WTC11 (cell line): ENCODE measurements around the gene B4GALT3. TPM values are rescaled to one million over a fixed set of nuclear protein-coding genes. Genes with fewer than 3 reads are reported as not detected.

Experiments
- ATAC-seq: fragments of 200-7000 bp; cut with Tn5 transposase; 2 replicates; pipeline ENCODE4 v1.10.0; 2021; ENCODE audit warnings: mild to moderate bottlenecking, moderate library complexity
- CTCF ChIA-PET: fragments of 300-600 bp; sonication (Branson Sonifier 250); formaldehyde crosslinking; loops from one replicate; lab custom pipeline; 2021; ENCODE audit warnings: antibody characterized with exemption; lab: Charles Lee
- POLR2A ChIA-PET: fragments of 350-600 bp; sonication (Branson Sonifier 250); formaldehyde crosslinking; loops from one replicate; lab custom pipeline; 2021; ENCODE audit warnings: antibody characterized with exemption; lab: Charles Lee
- DNase-seq: peaks from one replicate; pipeline ENCODE4 v3.0.0; 2021; ENCODE audit warnings: low spot score
- H3K27ac Mint-ChIP-seq: 2 replicates; pipeline ENCODE4 v1.8.0; 2021; ENCODE audit warnings: mixed read lengths
- H3K27me3 Mint-ChIP-seq: 2 replicates; pipeline ENCODE4 v1.8.0; 2021; ENCODE audit warnings: low read depth, mild to moderate bottlenecking, moderate library complexity, mixed read lengths
- H3K36me3 Mint-ChIP-seq: 2 replicates; pipeline ENCODE4 v1.8.0; 2021; ENCODE audit warnings: mixed read lengths
- H3K4me1 Mint-ChIP-seq: 2 replicates; pipeline ENCODE4 v1.8.0; 2022; ENCODE audit warnings: mixed read lengths
- H3K4me3 Mint-ChIP-seq: 2 replicates; pipeline ENCODE4 v1.8.0; 2021; ENCODE audit warnings: mild to moderate bottlenecking, moderate library complexity, mixed read lengths
- H3K9me3 Mint-ChIP-seq: 2 replicates; pipeline ENCODE4 v1.8.0; 2021; ENCODE audit warnings: mixed read lengths
- FOXP1 ChIP-seq: sonication (generic); formaldehyde crosslinking; IDR thresholded peaks from 2 replicates; pipeline ENCODE4 v1.8.0; 2022; ENCODE audit warnings: missing genetic modification reagents, mild to moderate bottlenecking, moderate library complexity, borderline replicate concordance
- FOXP4 ChIP-seq: sonication (generic); formaldehyde crosslinking; IDR thresholded peaks from 2 replicates; pipeline ENCODE4 v1.8.0; 2022; ENCODE audit warnings: mild to moderate bottlenecking, missing genetic modification reagents
- GABPB1 ChIP-seq: sonication (generic); formaldehyde crosslinking; IDR thresholded peaks from 2 replicates; pipeline ENCODE4 v1.8.1; 2023; ENCODE audit warnings: mild to moderate bottlenecking, missing genetic modification reagents
- NFYB ChIP-seq: sonication (generic); formaldehyde crosslinking; conservative IDR thresholded peaks from 2 replicates; pipeline ENCODE4 v1.8.0; 2022; ENCODE audit warnings: low read depth, missing genetic modification reagents
- NR3C1 ChIP-seq: sonication (generic); formaldehyde crosslinking; conservative IDR thresholded peaks from 2 replicates; pipeline ENCODE4 v1.8.1; 2023; ENCODE audit warnings: low read depth, mild to moderate bottlenecking, missing genetic modification reagents
- SP1 ChIP-seq: sonication (generic); formaldehyde crosslinking; conservative IDR thresholded peaks from 2 replicates; pipeline ENCODE4 v1.8.1; 2022; ENCODE audit warnings: missing genetic modification reagents
- TEAD4 ChIP-seq: sonication (generic); formaldehyde crosslinking; IDR thresholded peaks from 2 replicates; pipeline ENCODE4 v1.8.0; 2022; ENCODE audit warnings: mild to moderate bottlenecking, missing genetic modification reagents
- USF2 ChIP-seq: sonication (generic); formaldehyde crosslinking; IDR thresholded peaks from 2 replicates; pipeline ENCODE4 v1.8.1; 2023; ENCODE audit warnings: mild to moderate bottlenecking, missing genetic modification reagents, moderate library complexity
- ZBTB21 ChIP-seq: sonication (generic); formaldehyde crosslinking; IDR thresholded peaks from 2 replicates; pipeline ENCODE4 v1.8.1; 2023; ENCODE audit warnings: mild to moderate bottlenecking, missing genetic modification reagents, borderline replicate concordance
- ZNF121 ChIP-seq: sonication (generic); formaldehyde crosslinking; IDR thresholded peaks from 2 replicates; pipeline ENCODE4 v1.8.0; 2023; ENCODE audit warnings: missing genetic modification reagents
- ZNF138 ChIP-seq: sonication (generic); formaldehyde crosslinking; conservative IDR thresholded peaks from 2 replicates; pipeline ENCODE4 v1.8.1; 2022; ENCODE audit warnings: mild to moderate bottlenecking, moderate library complexity, missing genetic modification reagents
- ZNF317 ChIP-seq: sonication (generic); formaldehyde crosslinking; IDR thresholded peaks from 2 replicates; pipeline ENCODE4 v1.8.1; 2023; ENCODE audit warnings: low read depth, mild to moderate bottlenecking, moderate library complexity, missing genetic modification reagents, borderline replicate concordance
- ZNF425 ChIP-seq: fragments of 250-450 bp; sonication (Bioruptor Pico); conservative IDR thresholded peaks from 2 replicates; pipeline ENCODE4 v1.9.0; 2021; ENCODE audit warnings: mild to moderate bottlenecking
- ZSCAN18 ChIP-seq: fragments of 250-450 bp; sonication (Bioruptor Pico); IDR thresholded peaks from 2 replicates; pipeline ENCODE4 v2.1.2; 2022; ENCODE audit warnings: mild to moderate bottlenecking, moderate library complexity
- total RNA-seq: library from RNA; stranded (reverse); gene quantifications from 3 replicates; pipeline ENCODE4 v1.2.3, GENCODE V29; 2021
- TF ChIP-seq, protein P1 (sequence below): sonication (generic); formaldehyde crosslinking; IDR thresholded peaks from 2 replicates; pipeline ENCODE4 v1.8.0; 2023; ENCODE audit warnings: missing genetic modification reagents
- TF ChIP-seq, protein P2 (sequence below): sonication (generic); formaldehyde crosslinking; IDR thresholded peaks from 2 replicates; pipeline ENCODE4 v1.8.1; 2023; ENCODE audit warnings: mild to moderate bottlenecking, moderate library complexity, missing genetic modification reagents
- TF ChIP-seq, protein P3 (sequence below): fragments of 250-450 bp; sonication (Bioruptor Pico); IDR thresholded peaks from 2 replicates; pipeline ENCODE4 v1.9.0; 2021; ENCODE audit warnings: mild to moderate bottlenecking
- TF ChIP-seq, protein P4 (sequence below): fragments of 250-450 bp; sonication (Bioruptor Pico); IDR thresholded peaks from 2 replicates; pipeline ENCODE4 v1.9.0; 2021; ENCODE audit warnings: mild to moderate bottlenecking
- TF ChIP-seq, protein P5 (sequence below): sonication (generic); formaldehyde crosslinking; IDR thresholded peaks from 2 replicates; pipeline ENCODE4 v1.8.1; 2023; ENCODE audit warnings: mild to moderate bottlenecking, missing genetic modification reagents, moderate library complexity
- TF ChIP-seq, protein P6 (sequence below): sonication (generic); formaldehyde crosslinking; conservative IDR thresholded peaks from 2 replicates; pipeline ENCODE4 v1.8.1; 2022; ENCODE audit warnings: mild to moderate bottlenecking, missing genetic modification reagents

Gene B4GALT3
- total RNA-seq, 1 experiment from 2014 or later: 40.1 TPM

GRCh38 chr1:161138431-161138830 is 38.9 kb downstream of the B4GALT3 start (continued):
- TF ChIP-seq, protein P1, sequence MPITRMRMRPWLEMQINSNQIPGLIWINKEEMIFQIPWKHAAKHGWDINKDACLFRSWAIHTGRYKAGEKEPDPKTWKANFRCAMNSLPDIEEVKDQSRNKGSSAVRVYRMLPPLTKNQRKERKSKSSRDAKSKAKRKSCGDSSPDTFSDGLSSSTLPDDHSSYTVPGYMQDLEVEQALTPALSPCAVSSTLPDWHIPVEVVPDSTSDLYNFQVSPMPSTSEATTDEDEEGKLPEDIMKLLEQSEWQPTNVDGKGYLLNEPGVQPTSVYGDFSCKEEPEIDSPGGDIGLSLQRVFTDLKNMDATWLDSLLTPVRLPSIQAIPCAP (CRISPR knock-in tag): no peak
- no peak for TF ChIP-seq GABPB1 (CRISPR knock-in tag)
- no peak for TF ChIP-seq FOXP4 (CRISPR knock-in tag)
- no peak for TF ChIP-seq SP1
- TF ChIP-seq NFYB (CRISPR knock-in tag): no peak

GRCh38 chr1:161137881-161138280 is 39.4 kb downstream of the B4GALT3 start:
- no peak for TF ChIP-seq FOXP1 (CRISPR knock-in tag)
- no peak for TF ChIP-seq NR3C1
- TF ChIP-seq ZSCAN18 (CRISPR knock-in tag): no peak
- TF ChIP-seq, protein P2, sequence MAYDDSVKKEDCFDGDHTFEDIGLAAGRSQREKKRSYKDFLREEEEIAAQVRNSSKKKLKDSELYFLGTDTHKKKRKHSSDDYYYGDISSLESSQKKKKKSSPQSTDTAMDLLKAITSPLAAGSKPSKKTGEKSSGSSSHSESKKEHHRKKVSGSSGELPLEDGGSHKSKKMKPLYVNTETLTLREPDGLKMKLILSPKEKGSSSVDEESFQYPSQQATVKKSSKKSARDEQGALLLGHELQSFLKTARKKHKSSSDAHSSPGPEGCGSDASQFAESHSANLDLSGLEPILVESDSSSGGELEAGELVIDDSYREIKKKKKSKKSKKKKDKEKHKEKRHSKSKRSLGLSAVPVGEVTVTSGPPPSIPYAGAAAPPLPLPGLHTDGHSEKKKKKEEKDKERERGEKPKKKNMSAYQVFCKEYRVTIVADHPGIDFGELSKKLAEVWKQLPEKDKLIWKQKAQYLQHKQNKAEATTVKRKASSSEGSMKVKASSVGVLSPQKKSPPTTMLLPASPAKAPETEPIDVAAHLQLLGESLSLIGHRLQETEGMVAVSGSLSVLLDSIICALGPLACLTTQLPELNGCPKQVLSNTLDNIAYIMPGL: no peak
- TF ChIP-seq, protein P3, sequence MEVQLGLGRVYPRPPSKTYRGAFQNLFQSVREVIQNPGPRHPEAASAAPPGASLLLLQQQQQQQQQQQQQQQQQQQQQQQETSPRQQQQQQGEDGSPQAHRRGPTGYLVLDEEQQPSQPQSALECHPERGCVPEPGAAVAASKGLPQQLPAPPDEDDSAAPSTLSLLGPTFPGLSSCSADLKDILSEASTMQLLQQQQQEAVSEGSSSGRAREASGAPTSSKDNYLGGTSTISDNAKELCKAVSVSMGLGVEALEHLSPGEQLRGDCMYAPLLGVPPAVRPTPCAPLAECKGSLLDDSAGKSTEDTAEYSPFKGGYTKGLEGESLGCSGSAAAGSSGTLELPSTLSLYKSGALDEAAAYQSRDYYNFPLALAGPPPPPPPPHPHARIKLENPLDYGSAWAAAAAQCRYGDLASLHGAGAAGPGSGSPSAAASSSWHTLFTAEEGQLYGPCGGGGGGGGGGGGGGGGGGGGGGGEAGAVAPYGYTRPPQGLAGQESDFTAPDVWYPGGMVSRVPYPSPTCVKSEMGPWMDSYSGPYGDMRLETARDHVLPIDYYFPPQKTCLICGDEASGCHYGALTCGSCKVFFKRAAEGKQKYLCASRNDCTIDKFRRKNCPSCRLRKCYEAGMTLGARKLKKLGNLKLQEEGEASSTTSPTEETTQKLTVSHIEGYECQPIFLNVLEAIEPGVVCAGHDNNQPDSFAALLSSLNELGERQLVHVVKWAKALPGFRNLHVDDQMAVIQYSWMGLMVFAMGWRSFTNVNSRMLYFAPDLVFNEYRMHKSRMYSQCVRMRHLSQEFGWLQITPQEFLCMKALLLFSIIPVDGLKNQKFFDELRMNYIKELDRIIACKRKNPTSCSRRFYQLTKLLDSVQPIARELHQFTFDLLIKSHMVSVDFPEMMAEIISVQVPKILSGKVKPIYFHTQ (CRISPR knock-in tag): no peak
- TF ChIP-seq, protein P4, sequence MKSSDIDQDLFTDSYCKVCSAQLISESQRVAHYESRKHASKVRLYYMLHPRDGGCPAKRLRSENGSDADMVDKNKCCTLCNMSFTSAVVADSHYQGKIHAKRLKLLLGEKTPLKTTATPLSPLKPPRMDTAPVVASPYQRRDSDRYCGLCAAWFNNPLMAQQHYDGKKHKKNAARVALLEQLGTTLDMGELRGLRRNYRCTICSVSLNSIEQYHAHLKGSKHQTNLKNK (CRISPR knock-in tag): no peak
- no peak for TF ChIP-seq USF2
- TF ChIP-seq ZBTB21: no peak
- TF ChIP-seq TEAD4 (CRISPR knock-in tag): no peak
- no peak for TF ChIP-seq ZNF138 (CRISPR knock-in tag)
- no peak for TF ChIP-seq ZNF425
- TF ChIP-seq, protein P5, sequence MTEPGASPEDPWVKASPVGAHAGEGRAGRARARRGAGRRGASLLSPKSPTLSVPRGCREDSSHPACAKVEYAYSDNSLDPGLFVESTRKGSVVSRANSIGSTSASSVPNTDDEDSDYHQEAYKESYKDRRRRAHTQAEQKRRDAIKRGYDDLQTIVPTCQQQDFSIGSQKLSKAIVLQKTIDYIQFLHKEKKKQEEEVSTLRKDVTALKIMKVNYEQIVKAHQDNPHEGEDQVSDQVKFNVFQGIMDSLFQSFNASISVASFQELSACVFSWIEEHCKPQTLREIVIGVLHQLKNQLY: no peak
- no peak for TF ChIP-seq ZNF317 (CRISPR knock-in tag)
- TF ChIP-seq ZNF121 (CRISPR knock-in tag): no peak
- TF ChIP-seq, protein P6, sequence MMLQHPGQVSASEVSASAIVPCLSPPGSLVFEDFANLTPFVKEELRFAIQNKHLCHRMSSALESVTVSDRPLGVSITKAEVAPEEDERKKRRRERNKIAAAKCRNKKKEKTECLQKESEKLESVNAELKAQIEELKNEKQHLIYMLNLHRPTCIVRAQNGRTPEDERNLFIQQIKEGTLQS: no peak
- Mint-ChIP-seq H3K4me1 (peaks cover 8% of the 10 kb centered on the region), H3K4me3 (no peak overlapping the region), H3K9me3 (no peaks in the 10 kb centered on the region), H3K36me3 (peaks cover 4% of the 10 kb centered on the region; the same call in 1 of the 2 replicates), H3K27ac (peak overlapping the region; percentile 20; the same call in 1 of the 2 replicates), H3K27me3 (no peaks in the 10 kb centered on the region)
- POLR2A ChIA-PET: no interaction called here
- no peak for ATAC-seq
- no peak for DNase-seq
- CTCF ChIA-PET: interaction anchor here (0.6 to 2.7 kb wide), 3 partner anchors 66 to 407 kb away, joined by 3 to 17 read pairs (median 4); no protein-coding TSS in a partner anchor
